ENCODE results near the gene FOXN4.

The FOXN4 gene

DNA sequence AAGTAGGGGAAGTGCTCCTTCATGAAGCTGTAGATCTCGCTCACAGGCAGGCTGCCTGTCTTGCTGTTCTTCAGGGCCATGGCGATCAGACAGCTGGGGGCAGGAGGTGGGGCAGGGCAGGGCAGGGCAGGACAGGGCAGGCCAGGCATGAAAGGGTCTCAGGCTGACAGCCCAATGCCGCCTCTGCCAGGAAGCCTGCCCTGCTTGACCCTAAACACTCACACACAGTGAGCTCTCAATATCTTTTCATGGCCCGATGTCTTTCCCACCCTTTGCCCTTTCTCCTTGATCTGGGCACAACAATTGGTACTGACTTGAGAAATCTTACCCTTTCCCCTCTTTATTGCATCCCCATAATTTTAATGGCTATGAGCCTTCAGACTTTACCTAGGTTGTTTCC, 22.4 kb downstream of the FOXN4 start:
- no peak for DNase-seq (ENCODE audit: extremely low read depth, low read depth)
- TF ChIP-seq, protein P1, sequence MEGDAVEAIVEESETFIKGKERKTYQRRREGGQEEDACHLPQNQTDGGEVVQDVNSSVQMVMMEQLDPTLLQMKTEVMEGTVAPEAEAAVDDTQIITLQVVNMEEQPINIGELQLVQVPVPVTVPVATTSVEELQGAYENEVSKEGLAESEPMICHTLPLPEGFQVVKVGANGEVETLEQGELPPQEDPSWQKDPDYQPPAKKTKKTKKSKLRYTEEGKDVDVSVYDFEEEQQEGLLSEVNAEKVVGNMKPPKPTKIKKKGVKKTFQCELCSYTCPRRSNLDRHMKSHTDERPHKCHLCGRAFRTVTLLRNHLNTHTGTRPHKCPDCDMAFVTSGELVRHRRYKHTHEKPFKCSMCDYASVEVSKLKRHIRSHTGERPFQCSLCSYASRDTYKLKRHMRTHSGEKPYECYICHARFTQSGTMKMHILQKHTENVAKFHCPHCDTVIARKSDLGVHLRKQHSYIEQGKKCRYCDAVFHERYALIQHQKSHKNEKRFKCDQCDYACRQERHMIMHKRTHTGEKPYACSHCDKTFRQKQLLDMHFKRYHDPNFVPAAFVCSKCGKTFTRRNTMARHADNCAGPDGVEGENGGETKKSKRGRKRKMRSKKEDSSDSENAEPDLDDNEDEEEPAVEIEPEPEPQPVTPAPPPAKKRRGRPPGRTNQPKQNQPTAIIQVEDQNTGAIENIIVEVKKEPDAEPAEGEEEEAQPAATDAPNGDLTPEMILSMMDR (IDR thresholded peaks at IDR 0.05; ENCODE audit: low read depth, low read length, missing control alignments) = no peak
- no peak overlapping the region for H3K4me3 ChIP-seq (replicated peaks; ENCODE audit: low read depth, low read length)

DNA sequence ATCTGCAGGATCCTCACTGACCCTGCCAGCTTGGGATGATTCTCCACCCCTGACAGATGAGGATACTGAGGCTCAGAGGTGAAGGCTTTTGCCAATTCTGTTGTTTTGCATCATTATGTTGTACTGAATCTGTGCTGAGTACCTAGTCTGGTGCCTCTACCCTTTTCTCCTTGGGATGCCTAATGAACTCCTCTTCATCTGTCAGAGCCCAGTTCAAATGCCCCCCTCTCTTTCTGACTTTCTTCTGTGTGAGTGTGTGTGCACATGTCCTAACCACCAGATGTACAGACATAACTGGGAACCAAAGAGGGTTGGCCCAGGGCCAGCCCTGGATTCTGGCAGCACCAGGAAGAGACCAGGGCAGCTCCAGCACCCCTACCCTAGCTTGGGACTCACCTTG, 22.8 kb downstream of the FOXN4 start:
- H3K4me3 ChIP-seq (replicated peaks; ENCODE audit: low read depth, low read length) = no peak overlapping the region
- TF ChIP-seq, protein P1 (IDR thresholded peaks at IDR 0.05; ENCODE audit: low read depth, low read length, missing control alignments) = no peak
- no peak for DNase-seq (ENCODE audit: extremely low read depth, low read depth)

GRCh38 chr12:109284392-109284791, 24.7 kb downstream of the FOXN4 start:
- TF ChIP-seq, protein P1 (IDR thresholded peaks at IDR 0.05; ENCODE audit: low read depth, low read length, missing control alignments) = no peak
- H3K4me3 ChIP-seq (replicated peaks; ENCODE audit: low read depth, low read length) = no peak overlapping the region
- no peak for DNase-seq (ENCODE audit: extremely low read depth, low read depth)

DNA sequence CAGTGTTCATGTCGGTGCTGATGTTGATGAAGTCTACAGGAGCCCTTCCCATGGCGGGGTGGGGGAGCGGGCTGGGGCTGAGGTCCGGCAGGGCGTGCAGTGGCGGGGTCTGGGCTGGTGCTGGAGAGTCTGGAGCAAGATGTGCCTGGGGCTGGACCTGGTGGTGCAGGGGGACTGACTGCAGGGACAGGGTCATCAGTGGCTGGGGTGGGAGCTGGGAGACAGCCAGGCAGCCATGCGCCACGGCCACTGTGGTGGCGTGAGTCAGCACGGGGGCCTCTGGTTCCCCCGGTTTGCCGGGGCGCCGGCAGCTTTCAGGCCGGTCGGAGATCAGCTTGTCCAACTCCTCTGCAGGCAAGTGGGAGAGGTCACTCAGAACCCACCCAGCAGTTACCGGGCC, 27.6 kb downstream of the FOXN4 start:
- no peak for DNase-seq (ENCODE audit: extremely low read depth, low read depth)
- TF ChIP-seq, protein P1 (IDR thresholded peaks at IDR 0.05; ENCODE audit: low read depth, low read length, missing control alignments) = no peak

GRCh38 chr12:109279525-109279924, 29.6 kb downstream of the FOXN4 start:
- TF ChIP-seq, protein P1 (IDR thresholded peaks at IDR 0.05; ENCODE audit: low read depth, low read length, missing control alignments) = no peak
- H3K4me3 ChIP-seq (replicated peaks; ENCODE audit: low read depth, low read length) = no peak overlapping the region
- DNase-seq (ENCODE audit: extremely low read depth, low read depth) = no peak

More for the DNA sequence above, 27.6 kb downstream of the FOXN4 start:
- no peak overlapping the region for H3K4me3 ChIP-seq (replicated peaks; ENCODE audit: low read depth, low read length)

DNA sequence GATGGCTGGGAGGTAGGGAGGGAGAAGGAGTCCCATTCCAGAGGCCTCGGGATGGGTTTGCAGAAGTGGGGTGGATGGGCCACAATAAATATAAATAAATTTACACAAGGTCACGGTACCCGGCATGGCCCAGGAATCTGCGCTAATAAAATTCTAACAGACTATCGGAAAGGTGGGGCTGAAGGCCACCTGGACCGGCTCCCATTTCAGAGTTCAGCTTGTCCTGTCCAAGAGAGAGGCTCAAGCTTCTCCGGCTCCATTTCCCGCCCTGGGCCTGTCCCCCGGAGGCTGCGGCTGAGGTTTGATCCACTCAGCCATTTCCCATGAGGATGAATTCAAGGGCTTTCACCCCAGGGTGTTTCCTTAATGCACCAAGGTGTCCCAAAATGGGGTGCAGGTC, 30.2 kb downstream of the FOXN4 start:
- no peak for DNase-seq (ENCODE audit: extremely low read depth, low read depth)
- TF ChIP-seq, protein P1 (IDR thresholded peaks at IDR 0.05; ENCODE audit: low read depth, low read length, missing control alignments) = no peak
- H3K4me3 ChIP-seq (replicated peaks; ENCODE audit: low read depth, low read length) = no peak overlapping the region

Data from HFF-Myc (cell line).